ENCODE data around the gene C2CD4C. TPM values are rescaled to one million over a fixed set of nuclear protein-coding genes. Genes with fewer than 3 reads are reported as not detected.

The C2CD4C gene
- total RNA-seq, 1 experiment from 2014 or later = 13.6 TPM

DNA sequence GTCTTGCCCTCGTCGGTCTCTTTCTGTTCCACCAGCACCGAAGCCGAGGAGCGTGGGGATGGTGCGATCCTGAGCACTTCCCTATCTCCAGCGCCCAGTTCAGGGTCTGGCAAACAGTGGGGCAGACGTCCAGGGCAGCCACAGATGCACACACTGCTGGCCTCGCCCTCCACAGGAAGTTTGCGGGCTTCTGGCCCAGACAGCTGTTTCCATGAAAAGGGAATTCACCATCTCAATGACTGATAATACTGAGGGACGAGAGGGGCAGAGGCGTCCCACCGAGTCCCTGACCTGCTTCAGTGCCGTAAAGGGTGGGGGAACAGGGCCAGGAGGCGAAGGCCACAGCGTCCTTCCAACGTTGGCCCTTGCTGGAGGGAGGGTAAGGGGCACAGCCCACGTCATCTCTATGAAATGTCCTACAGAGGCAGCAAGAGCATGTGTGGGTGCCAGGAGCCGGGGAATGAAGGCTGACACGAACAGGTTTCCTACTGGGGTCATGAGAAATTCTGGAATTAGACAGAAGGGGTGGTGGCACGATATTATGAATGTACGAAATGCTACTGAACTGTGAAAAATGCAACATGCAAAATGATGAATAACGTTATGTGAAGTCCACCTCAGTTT, 32.4 kb upstream of the C2CD4C start:
- H3K9me3 ChIP-seq (ENCODE audit: control insufficient read depth, insufficient read depth, low read depth, low read length) = no peaks in the 10 kb centered on the region
- POLR2A ChIA-PET = no interaction called here
- in situ Hi-C loops (cut with HindIII; ENCODE audit: low pct_unique_long_range_greater_than_20kb, low sequenced_read_pairs) = no loop called here
- no peak overlapping the region for H3K27ac ChIP-seq (ENCODE audit: low read length)
- H3K4me3 ChIP-seq (ENCODE audit: low read depth in 2 of 2, low read length in 2 of 2) = no peak overlapping the region
- H3K36me3 ChIP-seq (ENCODE audit: control insufficient read depth, insufficient read depth, low read length) = no peaks in the 10 kb centered on the region
- no peaks in the 10 kb centered on the region for H3K27me3 ChIP-seq (ENCODE audit: control insufficient read depth, insufficient read depth, low read length)
- no peaks in the 10 kb centered on the region for H3K4me1 ChIP-seq (ENCODE audit: control insufficient read depth, insufficient read depth, low read length)
- CTCF ChIA-PET = no interaction called here
- ATAC-seq (no peak), DNase-seq (ENCODE audit: low read depth, low spot score) (no peak)
- no TSS peak for BruUV-seq (replicated peaks)
- TF ChIP-seq SIN3A (IDR thresholded peaks at IDR 0.05; ENCODE audit: borderline replicate concordance, insufficient read depth, low read depth, low read length) (no peak), POLR2AphosphoS5 (IDR thresholded peaks at IDR 0.05; ENCODE audit: low read depth, low read length) (no peak), TCF7L2 (IDR thresholded peaks at IDR 0.05; ENCODE audit: low read depth, low read length) (no peak)
- TF ChIP-seq, protein P1, sequence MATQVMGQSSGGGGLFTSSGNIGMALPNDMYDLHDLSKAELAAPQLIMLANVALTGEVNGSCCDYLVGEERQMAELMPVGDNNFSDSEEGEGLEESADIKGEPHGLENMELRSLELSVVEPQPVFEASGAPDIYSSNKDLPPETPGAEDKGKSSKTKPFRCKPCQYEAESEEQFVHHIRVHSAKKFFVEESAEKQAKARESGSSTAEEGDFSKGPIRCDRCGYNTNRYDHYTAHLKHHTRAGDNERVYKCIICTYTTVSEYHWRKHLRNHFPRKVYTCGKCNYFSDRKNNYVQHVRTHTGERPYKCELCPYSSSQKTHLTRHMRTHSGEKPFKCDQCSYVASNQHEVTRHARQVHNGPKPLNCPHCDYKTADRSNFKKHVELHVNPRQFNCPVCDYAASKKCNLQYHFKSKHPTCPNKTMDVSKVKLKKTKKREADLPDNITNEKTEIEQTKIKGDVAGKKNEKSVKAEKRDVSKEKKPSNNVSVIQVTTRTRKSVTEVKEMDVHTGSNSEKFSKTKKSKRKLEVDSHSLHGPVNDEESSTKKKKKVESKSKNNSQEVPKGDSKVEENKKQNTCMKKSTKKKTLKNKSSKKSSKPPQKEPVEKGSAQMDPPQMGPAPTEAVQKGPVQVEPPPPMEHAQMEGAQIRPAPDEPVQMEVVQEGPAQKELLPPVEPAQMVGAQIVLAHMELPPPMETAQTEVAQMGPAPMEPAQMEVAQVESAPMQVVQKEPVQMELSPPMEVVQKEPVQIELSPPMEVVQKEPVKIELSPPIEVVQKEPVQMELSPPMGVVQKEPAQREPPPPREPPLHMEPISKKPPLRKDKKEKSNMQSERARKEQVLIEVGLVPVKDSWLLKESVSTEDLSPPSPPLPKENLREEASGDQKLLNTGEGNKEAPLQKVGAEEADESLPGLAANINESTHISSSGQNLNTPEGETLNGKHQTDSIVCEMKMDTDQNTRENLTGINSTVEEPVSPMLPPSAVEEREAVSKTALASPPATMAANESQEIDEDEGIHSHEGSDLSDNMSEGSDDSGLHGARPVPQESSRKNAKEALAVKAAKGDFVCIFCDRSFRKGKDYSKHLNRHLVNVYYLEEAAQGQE (IDR thresholded peaks at IDR 0.05; ENCODE audit: insufficient read depth in 1 of 2, low read depth in 2 of 2, low read length in 1 of 2) = no peak
- TF ChIP-seq, protein P2, sequence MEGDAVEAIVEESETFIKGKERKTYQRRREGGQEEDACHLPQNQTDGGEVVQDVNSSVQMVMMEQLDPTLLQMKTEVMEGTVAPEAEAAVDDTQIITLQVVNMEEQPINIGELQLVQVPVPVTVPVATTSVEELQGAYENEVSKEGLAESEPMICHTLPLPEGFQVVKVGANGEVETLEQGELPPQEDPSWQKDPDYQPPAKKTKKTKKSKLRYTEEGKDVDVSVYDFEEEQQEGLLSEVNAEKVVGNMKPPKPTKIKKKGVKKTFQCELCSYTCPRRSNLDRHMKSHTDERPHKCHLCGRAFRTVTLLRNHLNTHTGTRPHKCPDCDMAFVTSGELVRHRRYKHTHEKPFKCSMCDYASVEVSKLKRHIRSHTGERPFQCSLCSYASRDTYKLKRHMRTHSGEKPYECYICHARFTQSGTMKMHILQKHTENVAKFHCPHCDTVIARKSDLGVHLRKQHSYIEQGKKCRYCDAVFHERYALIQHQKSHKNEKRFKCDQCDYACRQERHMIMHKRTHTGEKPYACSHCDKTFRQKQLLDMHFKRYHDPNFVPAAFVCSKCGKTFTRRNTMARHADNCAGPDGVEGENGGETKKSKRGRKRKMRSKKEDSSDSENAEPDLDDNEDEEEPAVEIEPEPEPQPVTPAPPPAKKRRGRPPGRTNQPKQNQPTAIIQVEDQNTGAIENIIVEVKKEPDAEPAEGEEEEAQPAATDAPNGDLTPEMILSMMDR (IDR thresholded peaks at IDR 0.05) = no peak
- intact Hi-C loops (cut with micrococcal nuclease; ENCODE audit: unreplicated experiment) = no loop called here

DNA sequence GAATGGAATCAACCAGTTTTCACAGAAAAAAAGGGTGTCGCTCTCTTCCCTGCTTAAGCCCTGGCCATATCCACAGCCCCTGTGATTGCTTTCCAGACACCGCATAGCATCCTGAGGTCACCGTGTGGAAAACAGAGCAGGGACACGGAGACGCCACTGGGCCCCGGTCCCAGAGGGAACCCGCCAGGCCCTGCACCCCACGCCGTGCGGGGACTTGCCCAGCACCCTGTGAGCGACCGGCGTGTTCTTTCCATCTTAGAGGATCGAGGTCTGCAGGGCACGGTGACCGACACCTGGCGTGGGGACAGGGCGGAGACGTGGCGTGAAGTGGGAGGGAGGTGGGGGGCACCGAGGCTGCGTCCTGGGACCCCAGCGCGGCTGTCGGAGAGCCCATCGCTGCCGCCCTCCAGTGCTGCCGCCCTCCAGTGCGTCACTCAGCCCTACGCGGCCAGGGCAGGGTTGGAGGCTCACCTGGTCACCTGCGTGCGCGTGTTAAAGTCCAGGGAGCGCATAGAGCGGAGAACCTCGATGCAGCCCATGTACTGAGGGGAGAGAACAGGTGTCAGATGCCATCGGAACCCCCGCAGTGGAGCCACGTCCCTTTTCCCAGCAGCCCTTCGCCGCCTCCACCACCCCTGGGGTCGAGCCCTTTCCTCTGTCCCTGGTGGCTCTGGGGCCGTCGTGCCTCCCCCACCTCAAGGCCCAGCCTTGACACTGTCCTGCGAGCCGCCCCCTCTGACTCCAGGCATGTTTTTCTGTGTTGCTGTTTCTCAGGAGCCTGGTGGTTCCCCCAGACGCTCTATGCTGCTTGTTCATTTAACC, 31.7 kb upstream of the C2CD4C start:
- BruUV-seq (replicated peaks) = no TSS peak
- ChIA-PET CTCF (no interaction called here), POLR2A (no interaction called here)
- TF ChIP-seq SIN3A (IDR thresholded peaks at IDR 0.05; ENCODE audit: borderline replicate concordance, insufficient read depth, low read depth, low read length) (no peak), POLR2AphosphoS5 (IDR thresholded peaks at IDR 0.05; ENCODE audit: low read depth, low read length) (no peak), TCF7L2 (IDR thresholded peaks at IDR 0.05; ENCODE audit: low read depth, low read length) (no peak)
- TF ChIP-seq, protein P2 (IDR thresholded peaks at IDR 0.05) = no peak
- TF ChIP-seq, protein P1 (IDR thresholded peaks at IDR 0.05; ENCODE audit: insufficient read depth in 1 of 2, low read depth in 2 of 2, low read length in 1 of 2) = no peak
- Histone ChIP-seq H3K27ac (ENCODE audit: low read length) (no peak overlapping the region), H3K4me1 (ENCODE audit: control insufficient read depth, insufficient read depth, low read length) (no peaks in the 10 kb centered on the region), H3K9me3 (ENCODE audit: control insufficient read depth, insufficient read depth, low read depth, low read length) (no peaks in the 10 kb centered on the region), H3K36me3 (ENCODE audit: control insufficient read depth, insufficient read depth, low read length) (no peaks in the 10 kb centered on the region), H3K4me3 (ENCODE audit: low read depth in 2 of 2, low read length in 2 of 2) (no peak overlapping the region), H3K27me3 (ENCODE audit: control insufficient read depth, insufficient read depth, low read length) (no peaks in the 10 kb centered on the region)
- in situ Hi-C loops (cut with HindIII; ENCODE audit: low pct_unique_long_range_greater_than_20kb, low sequenced_read_pairs) (no loop called here), intact Hi-C loops (cut with micrococcal nuclease; ENCODE audit: unreplicated experiment) (no loop called here)
- ATAC-seq = no peak
- DNase-seq (ENCODE audit: low read depth, low spot score) = no peak
